OCI-LY7 (cell line): ENCODE measurements around the gene BBS9. TPM values are rescaled to one million over a fixed set of nuclear protein-coding genes. Genes with fewer than 3 reads are reported as not detected.

Source experiments
- BruUV-seq: library from RNA; stranded (reverse); fragments of 400-500 nt; replicated peaks from 2 replicates; lab custom pipeline; 2021; lab: Mats Ljungman, UMichigan
- CTCF ChIA-PET: fragments of 300-600 bp; sonication (Branson Sonifier 250); formaldehyde crosslinking; loops from one replicate; lab custom pipeline; 2022; ENCODE audit warnings: antibody characterized with exemption; ENCODE audit not compliant: unreplicated experiment; lab: Charles Lee
- POLR2A ChIA-PET: fragments of 300-600 bp; sonication (Branson Sonifier 250); formaldehyde crosslinking; loops from one replicate; lab custom pipeline; 2022; ENCODE audit warnings: antibody characterized with exemption; lab: Charles Lee
- DNase-seq: peaks from one replicate; pipeline ENCODE4 v3.0.0-alpha.2; 2015; ENCODE audit warnings: low spot score
- H2AFZ ChIP-seq: fragments of 200-600 bp; sonication (generic), shearing (Covaris generic); 2 replicates; pipeline ENCODE4 v1.6.1; 2014; ENCODE audit warnings: mild to moderate bottlenecking, antibody characterized with exemption, low read length, moderate library complexity
- H3K27ac ChIP-seq: fragments of 200-600 bp; sonication (generic); 2 replicates; pipeline ENCODE4 v1.5.1; 2014; ENCODE audit warnings: mixed run types, low read depth, mild to moderate bottlenecking, moderate library complexity, low read length, inconsistent platforms; ENCODE audit not compliant: poor library complexity, severe bottlenecking
- H3K36me3 ChIP-seq: fragments of 200-600 bp; sonication (generic); 2 replicates; pipeline ENCODE4 v1.6.1; 2014; ENCODE audit warnings: mild to moderate bottlenecking, antibody characterized with exemption, low read length, moderate library complexity, mixed read lengths; ENCODE audit not compliant: insufficient read depth
- H3K4me1 ChIP-seq: fragments of 200-600 bp; sonication (generic); 2 replicates; pipeline ENCODE4 v1.5.1; 2014; ENCODE audit warnings: mild to moderate bottlenecking, low read length; ENCODE audit not compliant: insufficient read depth, poor library complexity, severe bottlenecking
- H3K4me2 ChIP-seq: fragments of 200-600 bp; sonication (generic); 2 replicates; pipeline ENCODE4 v1.6.1; 2014; ENCODE audit warnings: mild to moderate bottlenecking, low read length
- H3K4me3 ChIP-seq: fragments of 200-600 bp; sonication (generic); 2 replicates; pipeline ENCODE4 v1.5.1; 2014; ENCODE audit warnings: mild to moderate bottlenecking, low read depth, low read length; ENCODE audit not compliant: poor library complexity, severe bottlenecking
- H3K79me2 ChIP-seq: fragments of 200-600 bp; sonication (generic); 2 replicates; pipeline ENCODE4 v1.6.1; 2016; ENCODE audit warnings: low read depth, mild to moderate bottlenecking, low read length, moderate library complexity, mixed read lengths; ENCODE audit not compliant: insufficient read depth
- H3K9me2 ChIP-seq: fragments of 200-600 bp; sonication (generic); 2 replicates; pipeline ENCODE4 v1.6.1; 2016; ENCODE audit warnings: mild to moderate bottlenecking, low read length, mixed read lengths; ENCODE audit not compliant: insufficient read depth
- H3K9me3 ChIP-seq: fragments of 200-600 bp; sonication (generic); 2 replicates; pipeline ENCODE4 v1.6.1; 2014; ENCODE audit warnings: mild to moderate bottlenecking, mixed run types, low read length, mixed read lengths
- H4K20me1 ChIP-seq: fragments of 200-600 bp; sonication (generic); 2 replicates; pipeline ENCODE4 v1.6.1; 2014; ENCODE audit warnings: mild to moderate bottlenecking, antibody characterized with exemption, low read length, moderate library complexity, mixed read lengths; ENCODE audit not compliant: insufficient read depth
- CTCF ChIP-seq: fragments of 200-600 bp; sonication (generic); conservative IDR thresholded peaks from 2 replicates; pipeline ENCODE4 v1.5.1; 2014; ENCODE audit warnings: mild to moderate bottlenecking, antibody characterized with exemption, low read length, moderate library complexity, mixed read lengths
- EZH2phosphoT487 ChIP-seq: fragments of 200-600 bp; sonication (generic); IDR thresholded peaks from 2 replicates; pipeline ENCODE4 v1.6.1; 2018; ENCODE audit warnings: low read depth, borderline replicate concordance, mild to moderate bottlenecking, mixed run types, antibody characterized with exemption, low read length, moderate library complexity, mixed read lengths
- intact Hi-C: fragments of 100-400 bp; cut with micrococcal nuclease; formaldehyde crosslinking; loops from one replicate; pipeline ENCODE4 v1.10.0; 2022; ENCODE audit not compliant: unreplicated experiment
- total RNA-seq, 2 experiments: library from RNA; depleted of rRNA in 1 of 2; stranded (reverse); fragments of >200 nt in 1 of 2; shearing (Covaris generic) in 1 of 2; gene quantifications; 2 replicates each; pipeline ENCODE4 v1.2.3, GENCODE V29; 2014 to 2022

The BBS9 gene
- total RNA-seq, 2 experiments from 2014 or later, result 6.8 to 14.8 TPM

GRCh38 chr7:33649476-33650441, 520.4 kb downstream of the BBS9 start:
- intact Hi-C loops, result no loop called here
- no TSS peak for BruUV-seq
- TF ChIP-seq CTCF, result no peak
- no peak for TF ChIP-seq EZH2phosphoT487

GRCh38 chr7:33650828-33651227, 521.5 kb downstream of the BBS9 start:
- no peaks in the 10 kb centered on the region for H3K36me3 ChIP-seq
- TF ChIP-seq CTCF (no peak), EZH2phosphoT487 (no peak)
- H3K9me3 ChIP-seq, result no peaks in the 10 kb centered on the region
- no peaks in the 10 kb centered on the region for H3K9me2 ChIP-seq
- no peak overlapping the region for H3K27ac ChIP-seq
- H3K4me2 ChIP-seq, result no peak overlapping the region
- no peak overlapping the region for H2AFZ ChIP-seq
- BruUV-seq, result no TSS peak
- no peaks in the 10 kb centered on the region for H3K79me2 ChIP-seq
- ChIA-PET CTCF (no interaction called here), POLR2A (no interaction called here)
- no peaks in the 10 kb centered on the region for H3K4me1 ChIP-seq
- no peak overlapping the region for H3K4me3 ChIP-seq
- intact Hi-C loops, result no loop called here
- H4K20me1 ChIP-seq, result no peaks in the 10 kb centered on the region
- DNase-seq, result no peak

More at GRCh38 chr7:33649476-33650441, 520.4 kb downstream of the BBS9 start:
- Histone ChIP-seq H3K27ac (no peak overlapping the region), H2AFZ (no peak overlapping the region), H3K36me3 (no peaks in the 10 kb centered on the region), H3K9me2 (no peaks in the 10 kb centered on the region), H3K4me2 (no peak overlapping the region), H3K4me1 (no peaks in the 10 kb centered on the region), H3K79me2 (no peaks in the 10 kb centered on the region), H3K4me3 (no peak overlapping the region), H4K20me1 (no peaks in the 10 kb centered on the region), H3K9me3 (no peaks in the 10 kb centered on the region)
- ChIA-PET CTCF (no interaction called here), POLR2A (no interaction called here)
- no peak for DNase-seq
